Fibroblast of lung (primary cell): ENCODE data around the gene RPL28. TPM values are rescaled to one million over a fixed set of nuclear protein-coding genes. Genes with fewer than 3 reads are reported as not detected.

Experiments
- DNase-seq, 2 donors: peaks; one replicate each; pipeline versions ENCODE4 v3.0.0 to v3.0.0-alpha.2; 2010; ENCODE audit warnings: low read depth in 2 of 2
- H2AFZ ChIP-seq: 2 replicates; pipeline ENCODE4 v1.5.1; 2012; ENCODE audit warnings: low read length, control low read depth, inconsistent platforms
- H3K27ac ChIP-seq: 2 replicates; pipeline ENCODE4 v1.5.1; 2011; ENCODE audit warnings: low read length, control low read depth; ENCODE audit not compliant: insufficient read depth
- H3K27me3 ChIP-seq: 2 replicates; pipeline ENCODE4 v1.5.1; 2011; ENCODE audit warnings: mild to moderate bottlenecking, low read length; ENCODE audit not compliant: control insufficient read depth, insufficient read depth
- H3K36me3 ChIP-seq: 2 replicates; pipeline ENCODE4 v1.5.1; 2011; ENCODE audit warnings: low read length; ENCODE audit not compliant: control insufficient read depth, insufficient read depth
- H3K4me1 ChIP-seq: 2 replicates; pipeline ENCODE4 v1.5.1; 2011; ENCODE audit warnings: low read length; ENCODE audit not compliant: control insufficient read depth, insufficient read depth; ENCODE audit errors: extremely low read depth
- H3K4me2 ChIP-seq: 2 replicates; pipeline ENCODE4 v1.5.1; 2011; ENCODE audit warnings: low read length, control low read depth; ENCODE audit not compliant: insufficient read depth; ENCODE audit errors: extremely low read depth
- H3K4me3 ChIP-seq, 4 experiments: fragments of 200-600 bp in 1 of 4; sonication (generic) in 1 of 4; replicated peaks in 1 of 4; 2 replicates each; pipeline ENCODE4 v1.5.1; 2011 to 2016; ENCODE audit warnings: low read length in 4 of 4, low read depth in 3 of 4, mild to moderate bottlenecking in 3 of 4, control low read depth in 2 of 4, inconsistent platforms in 1 of 4, mixed read lengths in 1 of 4; ENCODE audit not compliant: insufficient read depth in 1 of 4; ENCODE audit errors: control extremely low read depth in 1 of 4
- H3K79me2 ChIP-seq: 2 replicates; pipeline ENCODE4 v1.5.1; 2012; ENCODE audit warnings: mild to moderate bottlenecking, low read length, inconsistent platforms; ENCODE audit not compliant: control insufficient read depth, insufficient read depth
- H3K9ac ChIP-seq: 2 replicates; pipeline ENCODE4 v1.5.1; 2011; ENCODE audit warnings: mild to moderate bottlenecking, low read length, control low read depth; ENCODE audit not compliant: insufficient read depth
- H3K9me3 ChIP-seq: 2 replicates; pipeline ENCODE4 v1.5.1; 2012; ENCODE audit warnings: low read depth, low read length; ENCODE audit not compliant: control insufficient read depth, insufficient read depth
- H4K20me1 ChIP-seq: 2 replicates; pipeline ENCODE4 v1.5.1; 2011; ENCODE audit warnings: low read length; ENCODE audit not compliant: control insufficient read depth, insufficient read depth; ENCODE audit errors: extremely low read depth
- CTCF ChIP-seq, 2 donors: IDR thresholded peaks in 1 of 2; conservative IDR thresholded peaks in 1 of 2; 1 replicate in 1 of 2; 2 replicates in 1 of 2; pipeline ENCODE4 v1.5.1; 2011 to 2012; ENCODE audit warnings: low read length in 2 of 2, control low read depth in 1 of 2, inconsistent platforms in 1 of 2, low read depth in 1 of 2, mild to moderate bottlenecking in 1 of 2
- EZH2 ChIP-seq: IDR thresholded peaks from 2 replicates; pipeline ENCODE4 v1.5.1; 2012; ENCODE audit warnings: low read length, control low read depth, mild to moderate bottlenecking; ENCODE audit errors: missing control alignments
- polyA plus RNA-seq, 2 donors: library from polyadenylated mRNA; depleted of rRNA in 1 of 2; stranded (reverse) in 1 of 2; unstranded in 1 of 2; fragments of >200 nt; gene quantifications; 2 replicates each; pipeline ENCODE4 v1.2.1, GENCODE V29; 2011 to 2012; ENCODE audit warnings: missing spikeins in 1 of 2
- total RNA-seq: library from RNA; depleted of rRNA; stranded (reverse); fragments of >200 nt; gene quantifications from 2 replicates; pipeline ENCODE4 v1.2.1, GENCODE V29; 2014

RPL28 gene
- total and polyA plus RNA-seq, 2 donors (not counting 1 experiment from before 2014, with no cell fraction given): 146 to 665 TPM

DNA sequence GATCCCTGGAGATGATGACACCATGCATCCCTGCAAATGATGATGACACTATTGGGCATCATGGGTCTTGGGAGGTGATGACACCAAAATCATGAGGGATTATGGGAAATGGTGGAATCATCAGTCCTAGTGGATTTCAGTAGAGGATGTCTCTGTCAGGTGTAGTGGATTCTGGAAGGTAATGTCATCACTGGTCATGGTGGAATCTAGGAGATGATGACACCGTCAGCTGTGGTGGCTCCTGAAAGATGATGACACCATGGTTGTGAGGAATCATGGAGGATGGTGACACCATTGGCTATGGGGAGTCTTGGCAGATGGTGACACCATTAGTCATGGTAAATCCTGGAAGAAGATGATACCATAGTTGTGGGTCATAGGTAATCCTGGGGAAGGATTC is 45.5 kb downstream of the RPL28 start:
- Histone ChIP-seq H3K9me3 (no peaks in the 10 kb centered on the region), H3K9ac (no peak overlapping the region), H3K36me3 (no peaks in the 10 kb centered on the region), H2AFZ (no peak overlapping the region), H3K4me2 (no peak overlapping the region), H3K4me1 (no peaks in the 10 kb centered on the region), H3K79me2 (no peaks in the 10 kb centered on the region), H3K27me3 (no peaks in the 10 kb centered on the region), H3K4me3 (no peak overlapping the region), H4K20me1 (no peaks in the 10 kb centered on the region), H3K27ac (no peak overlapping the region)
- no peak for TF ChIP-seq CTCF (conservative IDR thresholded peaks at IDR 0.05 in 1 of 2, IDR thresholded peaks at IDR 0.05 in 1 of 2; ENCODE audit: low read depth in 1 of 2, low read length in 2 of 2)
- no peak for TF ChIP-seq EZH2
- no peak for DNase-seq

DNA sequence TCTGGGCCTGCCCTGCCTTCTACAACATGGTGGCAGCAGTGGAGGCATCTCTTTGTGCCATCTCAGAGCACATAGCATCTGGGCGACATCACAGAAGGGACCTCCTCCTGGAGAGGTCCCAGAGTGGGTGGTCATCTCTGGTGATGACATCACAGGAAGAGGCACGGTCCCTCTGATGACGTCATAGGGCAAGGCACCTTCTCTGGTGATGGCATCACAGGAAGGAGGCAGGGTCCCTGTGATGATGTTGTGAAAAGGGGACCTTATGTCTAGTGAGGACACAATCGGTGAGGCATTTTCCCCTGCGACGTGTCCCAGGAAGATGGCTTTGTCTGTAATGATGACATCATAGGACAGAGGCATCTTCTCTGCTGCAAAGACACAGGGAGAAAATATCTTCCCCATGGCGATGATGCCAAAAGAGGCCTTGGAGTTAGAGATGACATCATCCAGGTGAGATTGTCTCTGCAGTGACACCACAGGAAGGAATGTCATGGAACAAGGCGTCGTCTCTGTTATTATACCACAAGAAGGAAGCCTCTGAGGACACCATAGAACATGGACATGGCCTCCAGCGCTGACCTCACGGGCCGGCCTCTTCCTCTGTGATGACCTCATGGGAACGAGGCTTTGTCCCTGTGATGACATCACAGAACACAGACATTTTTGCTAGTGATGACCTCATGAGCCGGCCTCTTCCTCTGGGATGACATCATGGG is 46.7 kb downstream of the RPL28 start:
- DNase-seq: no peak
- Histone ChIP-seq H3K4me2 (no peak overlapping the region), H3K9me3 (no peaks in the 10 kb centered on the region), H3K4me1 (no peaks in the 10 kb centered on the region), H3K27me3 (no peaks in the 10 kb centered on the region), H4K20me1 (no peaks in the 10 kb centered on the region), H2AFZ (no peak overlapping the region), H3K27ac (no peak overlapping the region), H3K9ac (no peak overlapping the region), H3K4me3 (no peak overlapping the region), H3K79me2 (no peaks in the 10 kb centered on the region), H3K36me3 (no peaks in the 10 kb centered on the region)
- TF ChIP-seq CTCF (conservative IDR thresholded peaks at IDR 0.05 in 1 of 2, IDR thresholded peaks at IDR 0.05 in 1 of 2; ENCODE audit: low read depth in 1 of 2, low read length in 2 of 2) (no peak), EZH2 (no peak)

DNA sequence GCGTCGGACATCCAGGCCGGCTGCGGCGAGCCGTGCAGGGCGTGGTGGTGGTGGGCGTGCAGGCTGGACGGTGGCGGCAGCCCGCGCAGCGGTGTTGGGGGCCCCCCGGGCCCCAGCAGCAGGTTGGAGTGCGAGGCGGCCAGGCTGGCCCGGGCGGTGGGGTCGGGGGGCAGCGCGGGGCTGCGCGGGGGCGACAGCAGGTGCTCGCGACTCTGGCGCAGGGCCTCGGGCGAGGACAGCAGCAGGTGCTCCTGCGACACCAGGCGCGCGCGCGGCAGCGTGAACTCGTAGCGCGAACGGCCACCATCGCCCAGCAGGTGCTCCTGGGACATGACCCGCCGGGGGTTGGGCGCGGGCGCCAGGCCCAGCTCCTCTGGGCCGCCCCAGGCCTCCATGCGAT is 47.6 kb downstream of the RPL28 start:
- Histone ChIP-seq H2AFZ (no peak overlapping the region), H4K20me1 (no peaks in the 10 kb centered on the region), H3K4me1 (no peaks in the 10 kb centered on the region), H3K9ac (no peak overlapping the region), H3K79me2 (no peaks in the 10 kb centered on the region), H3K4me3 (no peak overlapping the region), H3K9me3 (no peaks in the 10 kb centered on the region), H3K36me3 (no peaks in the 10 kb centered on the region), H3K4me2 (no peak overlapping the region), H3K27ac (no peak overlapping the region), H3K27me3 (no peaks in the 10 kb centered on the region)
- TF ChIP-seq CTCF (conservative IDR thresholded peaks at IDR 0.05 in 1 of 2, IDR thresholded peaks at IDR 0.05 in 1 of 2; ENCODE audit: low read depth in 1 of 2, low read length in 2 of 2): no peak
- TF ChIP-seq EZH2: no peak
- no peak for DNase-seq
